ENCODE results near the gene KAT6B. TPM values are rescaled to one million over a fixed set of nuclear protein-coding genes. Genes with fewer than 3 reads are reported as not detected.
A peak's percentile ranks its signal among the peaks of the same experiment; 100 is the strongest.

The KAT6B gene
- polyA plus RNA-seq, 3 donors from 2014 or later, result 9.9 to 55.7 (median 20.2) TPM

DNA sequence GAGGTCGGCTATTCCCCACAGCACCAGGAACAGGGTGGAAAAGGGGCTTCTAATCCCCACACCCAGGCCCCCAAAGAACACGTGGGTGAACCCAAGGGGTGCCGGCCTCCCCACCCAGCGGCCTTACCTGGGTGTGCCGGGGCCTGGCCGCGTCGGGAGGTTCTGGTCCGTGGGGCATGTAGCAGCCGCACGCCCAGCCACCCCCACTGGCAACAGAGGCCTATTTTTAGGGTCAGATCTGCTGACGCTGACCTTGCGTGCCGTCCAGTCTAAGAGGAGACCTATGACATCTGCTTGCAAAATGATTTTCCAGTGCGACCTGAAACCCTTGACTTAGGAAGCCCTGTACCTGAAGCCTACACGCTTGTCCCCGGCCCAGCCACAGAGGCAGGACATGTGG, 247.0 kb downstream of the KAT6B start:
- Mint-ChIP-seq H3K4me3 (no peak overlapping the region), H3K9me3 (no peaks in the 10 kb centered on the region), H3K27ac (no peak overlapping the region), H3K27me3 (ENCODE audit: low read depth in 3 of 3) (peaks cover 0 to 2% (median 1%) of the 10 kb centered on the region in 3 donors), H3K4me1 (peaks cover 22 to 26% of the 10 kb centered on the region in 2 donors), H3K36me3 (no peaks in the 10 kb centered on the region)
- no peak for DNase-seq

DNA sequence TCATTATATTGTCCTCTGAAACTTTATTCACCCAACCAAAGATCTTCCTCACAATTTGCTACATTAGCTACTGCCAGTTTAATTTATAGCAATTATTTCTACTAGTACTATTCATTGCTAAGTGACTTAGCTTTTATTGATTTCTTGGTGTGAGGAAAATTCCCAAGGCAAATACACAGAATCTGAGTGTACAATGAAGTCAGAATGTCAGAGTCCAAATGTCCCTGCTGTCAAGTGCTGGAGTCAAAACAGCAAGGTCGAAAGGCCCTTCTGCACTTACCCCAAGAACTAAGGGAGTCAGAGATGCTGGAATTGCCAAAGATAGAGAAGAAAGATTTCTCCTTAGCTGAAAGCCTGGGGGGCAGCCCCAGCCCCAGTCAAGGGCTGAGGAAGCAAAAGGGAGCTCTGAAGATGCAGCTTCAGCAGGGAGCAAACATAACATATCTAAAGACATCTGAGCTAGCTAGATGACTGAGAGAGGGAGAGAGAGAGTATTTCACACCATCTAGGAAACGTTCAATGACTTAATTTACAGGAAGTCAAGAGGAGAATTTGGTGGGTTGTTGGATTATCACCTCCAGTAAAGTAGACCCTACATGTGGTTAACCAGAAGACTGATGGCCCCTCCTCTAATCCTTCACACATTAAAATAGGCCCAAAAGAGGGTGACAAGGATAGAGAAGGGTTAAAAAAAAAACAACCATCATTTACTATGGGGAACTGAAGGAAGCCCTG, 248.5 kb downstream of the KAT6B start:
- H3K27me3 Mint-ChIP-seq (ENCODE audit: low read depth in 3 of 3), result peaks cover 0 to 2% (median 1%) of the 10 kb centered on the region in 3 donors
- peak overlapping the region; percentile 1 to 47 (median 19) for H3K4me3 Mint-ChIP-seq
- peak overlapping the region; percentile 24 to 46 (median 38) for H3K27ac Mint-ChIP-seq
- no peaks in the 10 kb centered on the region for H3K9me3 Mint-ChIP-seq
- no peaks in the 10 kb centered on the region for H3K36me3 Mint-ChIP-seq
- H3K4me1 Mint-ChIP-seq, result peaks cover 22 to 26% of the 10 kb centered on the region in 2 donors
- DNase-seq, result peak in 1 of 3 donors; percentile 11

DNA sequence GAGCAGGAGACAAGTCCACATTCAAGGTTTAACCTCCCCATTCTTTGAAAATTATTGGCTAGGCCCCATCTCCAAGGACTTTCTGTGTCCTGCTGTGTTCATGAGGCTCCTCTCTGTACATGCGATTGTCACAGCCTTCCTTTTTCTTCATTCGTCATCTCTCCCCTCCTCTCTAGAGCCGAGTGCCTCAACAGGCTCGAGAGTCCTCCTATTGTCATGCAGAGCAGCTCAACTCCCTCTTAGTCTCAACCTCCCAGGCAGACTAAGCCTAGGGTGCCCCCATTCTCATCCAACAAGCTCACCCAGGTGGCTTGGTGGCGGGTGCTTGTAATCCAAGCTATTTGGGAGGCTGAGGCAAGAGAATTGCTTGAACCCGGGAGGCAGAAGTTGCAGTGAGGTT, 249.9 kb downstream of the KAT6B start:
- H3K9me3 Mint-ChIP-seq, result peaks cover 0 to 3% (median 0%) of the 10 kb centered on the region in 6 donors
- no peaks in the 10 kb centered on the region for H3K36me3 Mint-ChIP-seq
- DNase-seq, result no peak
- peaks cover 0 to 2% (median 1%) of the 10 kb centered on the region in 3 donors for H3K27me3 Mint-ChIP-seq (ENCODE audit: low read depth in 3 of 3)
- no peak overlapping the region for H3K4me3 Mint-ChIP-seq
- H3K4me1 Mint-ChIP-seq, result peaks cover 22 to 26% of the 10 kb centered on the region in 2 donors
- peak overlapping the region in 1 of 6 donors; percentile 63 for H3K27ac Mint-ChIP-seq

DNA sequence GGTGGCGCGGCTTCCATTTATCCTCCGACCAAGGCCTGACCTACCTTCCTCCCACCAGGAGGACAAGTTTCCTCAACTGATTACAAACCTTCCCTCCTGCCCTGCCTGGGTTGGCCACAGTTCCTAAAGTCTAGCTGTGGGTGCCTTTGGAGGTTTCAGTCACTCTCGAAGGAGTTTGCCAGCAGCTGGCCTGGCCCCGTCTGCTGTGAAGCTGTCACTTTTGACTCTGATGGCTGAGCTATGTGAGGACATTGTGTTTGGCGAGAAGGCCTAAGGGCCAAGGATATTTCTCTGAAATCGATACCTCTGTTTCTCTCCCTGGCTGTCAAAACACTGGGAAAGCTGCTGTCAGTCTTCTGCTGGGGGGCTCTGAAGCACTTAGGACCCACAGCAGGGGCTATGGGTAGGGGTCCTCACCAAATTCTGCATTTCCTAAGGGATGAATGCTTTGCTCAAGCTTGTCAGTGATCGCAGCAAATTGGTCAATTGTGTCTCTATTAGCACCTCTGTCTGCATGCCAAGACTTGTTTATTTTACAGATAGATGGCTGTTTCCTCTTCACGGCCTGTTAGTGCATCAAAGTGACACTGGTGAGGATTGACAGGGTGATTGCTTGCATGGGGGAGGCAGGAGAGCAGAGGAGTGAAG, 253.2 kb downstream of the KAT6B start:
- H3K27me3 Mint-ChIP-seq (ENCODE audit: low read depth in 3 of 3), result peaks cover 0 to 2% (median 0%) of the 10 kb centered on the region in 3 donors
- H3K4me1 Mint-ChIP-seq, result peaks cover 13 to 16% of the 10 kb centered on the region in 2 donors
- no peak overlapping the region for H3K27ac Mint-ChIP-seq
- peaks cover 0 to 3% (median 0%) of the 10 kb centered on the region in 3 donors for H3K36me3 Mint-ChIP-seq
- H3K4me3 Mint-ChIP-seq, result no peak overlapping the region
- DNase-seq, result no peak
- H3K9me3 Mint-ChIP-seq, result peaks cover 0 to 5% (median 0%) of the 10 kb centered on the region in 6 donors

DNA sequence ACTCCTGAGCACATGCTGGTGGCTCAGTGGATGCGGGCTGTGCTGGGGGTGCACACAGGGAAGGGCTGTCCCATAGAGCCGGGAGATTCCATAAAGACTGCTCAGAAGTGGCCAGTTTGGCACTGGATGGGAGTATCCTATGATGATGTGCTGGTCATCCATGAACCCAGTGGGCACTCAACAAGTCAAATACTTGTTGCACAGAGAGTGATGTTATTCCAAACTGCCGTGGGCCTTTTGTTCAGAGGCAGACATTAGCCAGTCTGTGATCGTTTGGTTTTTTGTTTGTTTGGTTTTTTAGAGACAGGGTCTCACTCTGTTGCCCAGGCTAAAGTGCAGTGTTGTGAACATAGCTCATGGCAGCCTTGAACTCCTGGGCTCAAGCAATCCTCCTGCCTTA, 254.2 kb downstream of the KAT6B start:
- Mint-ChIP-seq H3K9me3 (peaks cover 0 to 5% (median 0%) of the 10 kb centered on the region in 6 donors), H3K4me3 (no peak overlapping the region), H3K36me3 (peaks cover 0 to 3% (median 0%) of the 10 kb centered on the region in 3 donors), H3K27ac (no peak overlapping the region), H3K4me1 (peaks cover 3 to 6% of the 10 kb centered on the region in 2 donors), H3K27me3 (ENCODE audit: low read depth in 3 of 3) (peaks cover 0 to under 1% (median 0%) of the 10 kb centered on the region in 3 donors)
- DNase-seq, result no peak

DNA sequence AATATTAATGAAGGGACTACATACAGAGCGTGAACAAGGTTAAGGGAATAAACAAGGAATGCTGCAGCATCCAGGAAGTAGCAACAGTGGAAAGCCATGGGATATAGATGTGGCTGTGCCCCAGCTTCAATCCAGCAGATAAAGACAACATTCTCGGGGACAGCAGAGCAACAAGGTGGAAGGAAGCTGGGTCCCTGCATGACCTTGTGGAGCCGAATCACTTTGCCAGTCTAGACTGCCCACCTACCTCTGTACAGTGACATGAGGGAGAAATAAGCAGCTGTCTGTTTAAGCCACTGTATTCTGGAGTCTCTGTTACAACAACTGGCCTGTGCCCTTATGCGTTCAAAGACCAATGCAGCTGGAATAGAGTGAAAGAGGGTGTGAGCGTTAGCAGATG, 255.0 kb downstream of the KAT6B start:
- H3K27me3 Mint-ChIP-seq (ENCODE audit: low read depth in 3 of 3), result peaks cover 0 to 1% (median 0%) of the 10 kb centered on the region in 3 donors
- H3K9me3 Mint-ChIP-seq, result peaks cover 0 to 5% (median 0%) of the 10 kb centered on the region in 6 donors
- H3K4me3 Mint-ChIP-seq, result no peak overlapping the region
- peaks cover 0 to 3% (median 0%) of the 10 kb centered on the region in 3 donors for H3K36me3 Mint-ChIP-seq
- no peak for DNase-seq
- peaks cover 1 to 2% of the 10 kb centered on the region in 2 donors for H3K4me1 Mint-ChIP-seq
- no peak overlapping the region for H3K27ac Mint-ChIP-seq

Measured in immature natural killer cell (primary cell).